GM13977 (cell line): ENCODE data around the gene LSM14B.
"Not testable (repeated sequence)": the region's sequence is repeated elsewhere in the genome, so short reads cannot be mapped to it uniquely, and the experiment has no call there.

ENCODE experiments used
- DNase-seq: peaks from one replicate; pipeline ENCODE4 v3.0.0; 2012; ENCODE audit warnings: low spot score
- CTCF ChIP-seq: IDR thresholded peaks from 2 replicates; pipeline ENCODE4 v1.5.1; 2012; ENCODE audit warnings: mild to moderate bottlenecking, control low read depth; ENCODE audit not compliant: insufficient read depth; ENCODE audit errors: extremely low read depth, missing control alignments
- in situ Hi-C: fragments of 300-500 bp; cut with MboI; formaldehyde crosslinking; loops from one replicate; pipeline ENCODE4 v1.12.0; 2022; ENCODE audit warnings: low sequenced_read_pairs, low pct_unique_long_range_greater_than_20kb, mixed read lengths, inconsistent platforms; ENCODE audit not compliant: unreplicated experiment

The LSM14B gene

GRCh38 chr20:62121776-62122653 lies at the start of gene LSM14B:
TSS of gene LSM14B (plus strand) at chr20:62122475. CDS start at chr20:62122667, 192 bp downstream.
- in situ Hi-C loops, result no loop called here
- TF ChIP-seq CTCF, result no peak
- DNase-seq, result peak; percentile 100

- no peak for DNase-seq
- no peak for TF ChIP-seq CTCF
- in situ Hi-C loops, result no loop called here
Observed at GRCh38 chr20:62073323-62073722, 49.0 kb upstream of the LSM14B start.

GRCh38 chr20:62079166-62079565 lies 43.1 kb upstream of the LSM14B start:
- no peak for TF ChIP-seq CTCF
- in situ Hi-C loops, result no loop called here
- DNase-seq, result no peak

- in situ Hi-C loops, result no loop called here
- TF ChIP-seq CTCF, result no peak
- no peak for DNase-seq
Observed at GRCh38 chr20:62080249-62080990, 41.9 kb upstream of the LSM14B start.

- no peak for TF ChIP-seq CTCF
- no peak for DNase-seq
- in situ Hi-C loops, result no loop called here
Observed at GRCh38 chr20:62083312-62083711, 39.0 kb upstream of the LSM14B start.

GRCh38 chr20:62084224-62084623 lies 38.1 kb upstream of the LSM14B start:
- in situ Hi-C loops, DNase-seq: not testable (repeated sequence)

GRCh38 chr20:62085206-62085605 lies 37.1 kb upstream of the LSM14B start:
- no peak for TF ChIP-seq CTCF
- no peak for DNase-seq
- in situ Hi-C loops, result no loop called here
